Ovary (tissue), 9 donors: ENCODE data around the gene ADAMTS13. TPM values are rescaled to one million over a fixed set of nuclear protein-coding genes. Genes with fewer than 3 reads are reported as not detected.

Experiments
- DNase-seq, 5 donors: peaks; one replicate each; pipeline ENCODE4 v3.0.0-alpha.2; 2019 to 2020
- H3K27ac ChIP-seq, 2 donors: fragments of 200-600 bp; one replicate each; pipeline versions ENCODE4 v1.5.1 to v1.8.0; 2019 to 2022
- H3K27me3 ChIP-seq: fragments of 200-600 bp; one replicate; pipeline ENCODE4 v1.8.0; 2022
- H3K36me3 ChIP-seq: fragments of 200-600 bp; sonication (generic); one replicate; pipeline ENCODE4 v1.5.1; 2019
- H3K4me1 ChIP-seq: one replicate; pipeline ENCODE4 v1.8.1; 2013; ENCODE audit warnings: mild to moderate bottlenecking, moderate library complexity; ENCODE audit not compliant: insufficient read depth
- H3K4me3 ChIP-seq: fragments of 200-600 bp; sonication (generic); one replicate; pipeline ENCODE4 v1.5.1; 2017
- H3K9me3 ChIP-seq, 2 donors: fragments of 200-600 bp in 1 of 2; sonication (generic) in 1 of 2; one replicate each; pipeline versions ENCODE4 v1.5.1 to v1.8.1; 2013 to 2019; ENCODE audit warnings: mild to moderate bottlenecking in 1 of 2, moderate library complexity in 1 of 2
- CTCF ChIP-seq, 3 donors: fragments of 450-650 bp in 2 of 3; fragments of 200-600 bp in 1 of 3; IDR thresholded peaks; one replicate each; pipeline versions ENCODE4 v1.5.1 to v1.8.0; 2016 to 2022; ENCODE audit warnings: antibody characterized with exemption in 3 of 3, mild to moderate bottlenecking in 1 of 3
- EP300 ChIP-seq: sonication (generic); formaldehyde crosslinking; IDR thresholded peaks from one replicate; pipeline ENCODE4 v1.6.1; 2017; ENCODE audit warnings: antibody characterized with exemption
- POLR2A ChIP-seq: fragments of 450-650 bp; IDR thresholded peaks from one replicate; pipeline ENCODE4 v1.6.1; 2017; ENCODE audit warnings: antibody characterized with exemption, mild to moderate bottlenecking, moderate library complexity
- WGBS, 3 donors: extraction: QIAGEN DNeasy Blood & Tissue Kit in 1 of 3; methylation state at CpG; one replicate each; pipeline versions ENCODE4 v1.1.5 to v1.1.7; 2013 to 2017; 5-methylcytosine and 5-hydroxymethylcytosine counted together
- intact Hi-C, 4 donors: fragments of 100-400 bp; cut with DNase I; formaldehyde crosslinking; loops; one replicate each; pipeline versions ENCODE4 v1.11.0 to v1.15.1; 2022 to 2023
- polyA plus RNA-seq, 2 donors: library from polyadenylated mRNA; stranded (reverse); fragments of 200-250 nt in 1 of 2; fragments of 350-450 nt in 1 of 2; fragmentation: Illumina TruSeq in 1 of 2; extraction: RNeasy Lipid Tissue Mini Kit (QIAGEN cat#74804) in 1 of 2; gene quantifications; one replicate each; pipeline ENCODE4 v1.2.3, GENCODE V29; 2013 to 2014
- total RNA-seq, 7 donors: library from RNA; depleted of rRNA in 2 of 7; stranded (reverse); fragments of >200 nt in 2 of 7; fragmentation: NEBNext Ultra II Directional in 3 of 7; extraction: Animal tissue kit (Norgen Biotek cat#: 25700) in 3 of 7; gene quantifications; one replicate each; pipeline versions ENCODE4 v1.1.0 to v1.2.4, GENCODE V29; 2016 to 2023
- donor health status: DM: no; HTN: no; CAD: no; lungs with moderate emphysema.
- donor health status: DM: no; HTN: no; CAD: no.
- donor health status: Bipolar disorder and iron deficiency.
- donor health status: DM: yes; HTN: yes; CAD: no.
- donor health status: DM: no; HTN: no; CAD: no.
- donor health status: DM: yes; HTN: yes; CAD: no.

The ADAMTS13 gene
- total and polyA plus RNA-seq, 9 donors: 0.45 to 4.2 (median 3.6) TPM

GRCh38 chr9:133406480-133407307, 15.5 kb upstream of the ADAMTS13 start:
- Histone ChIP-seq H3K9me3 (no peaks in the 10 kb centered on the region), H3K4me1 (no peaks in the 10 kb centered on the region), H3K27me3 (no peaks in the 10 kb centered on the region), H3K36me3 (no peaks in the 10 kb centered on the region), H3K27ac (no peak overlapping the region), H3K4me3 (no peak overlapping the region)
- TF ChIP-seq POLR2A: no peak
- no peak for TF ChIP-seq EP300
- TF ChIP-seq CTCF (IDR thresholded peaks at IDR 0.05): peak; percentile 61 to 78 (median 73)
- 59 to 63% (median 59%) methylated on average over 23 to 24 of the region's 24 CpGs for WGBS, 3 donors
- intact Hi-C loops: loop anchor here in 3 of 4 donors (5.0 to 10.0 kb wide), 3 partner anchors 81 to 318 kb away; no protein-coding TSS in a partner anchor
- peak; percentile 53 to 79 (median 72) for DNase-seq

GRCh38 chr9:133408042-133408441, 14.1 kb upstream of the ADAMTS13 start:
- 83 to 91% (median 84%) methylated on average over 1 of the region's 1 CpG for WGBS, 3 donors
- Histone ChIP-seq H3K36me3 (no peaks in the 10 kb centered on the region), H3K4me3 (no peak overlapping the region), H3K4me1 (no peaks in the 10 kb centered on the region), H3K9me3 (no peaks in the 10 kb centered on the region), H3K27me3 (no peaks in the 10 kb centered on the region), H3K27ac (no peak overlapping the region)
- TF ChIP-seq POLR2A (no peak), CTCF (IDR thresholded peaks at IDR 0.05) (no peak), EP300 (no peak)
- no peak for DNase-seq
- intact Hi-C loops: loop anchor here in 3 of 4 donors (5.0 to 10.0 kb wide), 3 partner anchors 79 to 317 kb away; no protein-coding TSS in a partner anchor

DNA sequence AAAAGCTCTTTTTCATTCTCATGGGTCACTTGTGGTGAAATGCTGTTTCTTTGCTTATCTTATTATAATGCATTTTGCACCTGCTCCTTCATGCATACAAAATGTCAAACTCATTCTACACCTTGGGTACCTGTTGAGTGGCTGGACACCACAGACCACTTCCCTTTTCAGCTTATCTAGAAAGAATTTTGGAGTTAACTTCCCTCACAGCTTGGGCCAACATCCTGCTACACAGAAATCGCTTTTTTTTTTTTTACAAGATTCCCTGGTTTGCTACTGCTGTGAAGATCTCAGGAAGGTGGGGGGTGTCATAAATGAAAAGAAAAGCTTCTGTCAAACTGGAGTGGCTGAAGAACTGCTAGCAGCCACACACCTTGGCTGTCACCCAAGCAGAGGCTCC, 7.0 kb upstream of the ADAMTS13 start:
- DNase-seq: no peak
- TF ChIP-seq POLR2A (no peak), CTCF (IDR thresholded peaks at IDR 0.05) (no peak), EP300 (no peak)
- intact Hi-C loops: no loop called here

GRCh38 chr9:133417541-133418461, 4.4 kb upstream of the ADAMTS13 start, which contains the start of gene REXO4:
TSS of gene REXO4 (minus strand) at chr9:133418010. CDS start at chr9:133417844, 166 bp downstream.
- intact Hi-C loops: no loop called here
- 1 to 2% (median 1%) methylated on average over 70 to 75 of the region's 75 CpGs for WGBS, 3 donors
- TF ChIP-seq CTCF (IDR thresholded peaks at IDR 0.05) (peak in 1 of 3 donors; percentile 26), POLR2A (peak; percentile 44), EP300 (no peak)

More for the DNA sequence above, 7.0 kb upstream of the ADAMTS13 start:
- Histone ChIP-seq H3K4me1 (peaks cover 3% of the 10 kb centered on the region), H3K27me3 (no peaks in the 10 kb centered on the region), H3K4me3 (no peak overlapping the region), H3K9me3 (no peaks in the 10 kb centered on the region), H3K36me3 (no peaks in the 10 kb centered on the region), H3K27ac (no peak overlapping the region)
- 61 to 73% (median 64%) methylated on average over 1 of the region's 1 CpG for WGBS, 3 donors

More at GRCh38 chr9:133417541-133418461, 4.4 kb upstream of the ADAMTS13 start, which contains the start of gene REXO4:
- Histone ChIP-seq H3K27me3 (no peaks in the 10 kb centered on the region), H3K9me3 (no peaks in the 10 kb centered on the region), H3K36me3 (no peaks in the 10 kb centered on the region), H3K27ac (peak within 1 kb of the TSS; percentile 70 to 75), H3K4me3 (peak within 1 kb of the TSS; percentile 68), H3K4me1 (peaks cover 3% of the 10 kb centered on the region)
- DNase-seq: peak; percentile 79 to 90 (median 82)
